Effector CD4-positive, alpha-beta T cell (primary cell): ENCODE measurements around the gene THUMPD3.
A peak's percentile ranks its signal among the peaks of the same experiment; 100 is the strongest.

Experiments used
- DNase-seq: peaks from one replicate; pipeline ENCODE4 v3.0.0-alpha.2; 2020
- total RNA-seq: gene quantifications from one replicate; lab custom pipeline; 2026; lab: John Stamatoyannopoulos, UW

The THUMPD3 gene, protein sequence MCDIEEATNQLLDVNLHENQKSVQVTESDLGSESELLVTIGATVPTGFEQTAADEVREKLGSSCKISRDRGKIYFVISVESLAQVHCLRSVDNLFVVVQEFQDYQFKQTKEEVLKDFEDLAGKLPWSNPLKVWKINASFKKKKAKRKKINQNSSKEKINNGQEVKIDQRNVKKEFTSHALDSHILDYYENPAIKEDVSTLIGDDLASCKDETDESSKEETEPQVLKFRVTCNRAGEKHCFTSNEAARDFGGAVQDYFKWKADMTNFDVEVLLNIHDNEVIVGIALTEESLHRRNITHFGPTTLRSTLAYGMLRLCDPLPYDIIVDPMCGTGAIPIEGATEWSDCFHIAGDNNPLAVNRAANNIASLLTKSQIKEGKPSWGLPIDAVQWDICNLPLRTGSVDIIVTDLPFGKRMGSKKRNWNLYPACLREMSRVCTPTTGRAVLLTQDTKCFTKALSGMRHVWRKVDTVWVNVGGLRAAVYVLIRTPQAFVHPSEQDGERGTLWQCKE
- 31.5 reads per million, percentile 57 among the genes with 10 or more reads in this experiment for total RNA-seq

DNA sequence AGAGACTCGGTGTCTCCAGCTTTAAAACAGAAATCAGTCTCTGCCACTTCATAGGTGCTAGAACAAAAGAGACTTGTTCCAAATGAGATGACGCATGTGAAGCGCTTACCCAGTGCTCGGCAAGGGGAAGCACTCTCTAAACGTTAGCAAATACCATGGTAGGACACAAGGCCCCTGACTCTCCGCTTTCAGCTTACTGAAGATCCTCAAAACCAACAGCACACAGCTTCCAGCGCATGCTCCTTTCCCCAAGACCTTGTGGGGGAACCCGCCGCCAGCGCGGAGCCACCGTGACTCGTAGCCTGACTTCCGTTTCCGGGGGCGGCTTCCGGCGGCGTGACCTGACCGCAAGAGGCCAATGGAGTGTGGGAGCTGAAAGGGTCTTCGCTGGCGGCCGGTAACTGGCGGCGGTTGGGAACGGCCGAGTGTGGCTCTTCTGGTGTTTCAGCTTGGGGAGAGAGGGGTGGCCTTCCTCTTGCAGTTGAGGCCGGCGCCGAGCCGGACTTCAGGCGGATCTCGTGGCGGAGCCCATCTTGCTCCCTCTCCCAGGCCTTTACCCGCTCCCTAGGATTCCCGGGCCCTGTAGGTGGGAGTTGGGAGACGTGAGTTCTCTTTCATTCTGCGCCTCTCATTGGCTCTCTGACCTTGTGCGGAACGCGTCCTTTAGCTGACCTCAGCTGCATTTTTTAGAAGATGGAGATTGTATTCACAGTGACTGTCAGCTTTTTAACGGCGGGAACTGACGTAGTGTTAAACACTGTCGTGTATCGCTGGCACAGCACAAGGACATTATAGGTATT lies at the start of gene THUMPD3:
TSS of gene THUMPD3 (plus strand) at position 324 of the 800 bp plus-strand sequence. CDS start 2,015 bp downstream, outside the sequence.
- DNase-seq = peak; percentile 87

- no peak for DNase-seq
Measured at GRCh38 chr3:9314796-9315195, 48.1 kb upstream of the THUMPD3 start.

GRCh38 chr3:9316881-9317361 lies 45.9 kb upstream of the THUMPD3 start:
- no peak for DNase-seq

- no peak for DNase-seq
Measured at GRCh38 chr3:9322780-9323179, 40.1 kb upstream of the THUMPD3 start.

DNA sequence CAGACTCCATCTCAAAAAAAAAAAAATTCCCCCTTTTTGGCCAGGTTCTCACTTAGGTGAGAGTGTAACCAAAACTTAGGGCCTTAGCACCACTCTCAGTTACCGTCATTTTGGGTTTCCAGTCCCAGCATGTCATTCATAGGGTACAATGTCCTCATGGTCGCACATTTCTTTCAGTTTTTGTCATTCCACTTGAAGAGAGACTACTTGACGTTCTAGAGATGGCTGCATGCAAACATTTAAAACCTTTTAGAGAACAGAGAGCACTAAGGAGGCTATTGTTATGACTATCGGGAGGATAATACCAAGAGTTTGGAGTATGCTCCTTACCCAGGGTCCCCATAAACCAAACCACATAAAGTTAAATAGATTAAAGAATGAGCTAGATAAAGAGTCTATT lies 37.9 kb upstream of the THUMPD3 start:
- DNase-seq = no peak

DNA sequence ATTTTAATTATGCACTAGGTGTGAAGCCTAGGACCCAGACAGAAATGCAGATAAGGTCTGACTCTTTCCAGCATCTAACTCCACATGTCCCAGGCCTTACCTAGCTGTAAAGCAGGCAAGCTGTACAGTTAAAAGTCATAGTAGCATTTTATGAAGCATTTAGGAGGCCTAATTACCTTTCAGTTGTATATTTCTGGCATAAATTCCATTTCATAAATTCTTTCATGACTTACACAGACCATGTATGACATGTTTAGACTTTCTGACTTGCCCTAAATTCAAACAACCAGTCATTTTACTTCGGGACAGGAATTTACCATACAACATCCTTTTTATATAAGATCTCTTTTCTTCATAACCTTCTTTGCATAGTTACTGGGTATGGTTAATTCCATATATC lies 35.3 kb upstream of the THUMPD3 start:
- DNase-seq = no peak

DNA sequence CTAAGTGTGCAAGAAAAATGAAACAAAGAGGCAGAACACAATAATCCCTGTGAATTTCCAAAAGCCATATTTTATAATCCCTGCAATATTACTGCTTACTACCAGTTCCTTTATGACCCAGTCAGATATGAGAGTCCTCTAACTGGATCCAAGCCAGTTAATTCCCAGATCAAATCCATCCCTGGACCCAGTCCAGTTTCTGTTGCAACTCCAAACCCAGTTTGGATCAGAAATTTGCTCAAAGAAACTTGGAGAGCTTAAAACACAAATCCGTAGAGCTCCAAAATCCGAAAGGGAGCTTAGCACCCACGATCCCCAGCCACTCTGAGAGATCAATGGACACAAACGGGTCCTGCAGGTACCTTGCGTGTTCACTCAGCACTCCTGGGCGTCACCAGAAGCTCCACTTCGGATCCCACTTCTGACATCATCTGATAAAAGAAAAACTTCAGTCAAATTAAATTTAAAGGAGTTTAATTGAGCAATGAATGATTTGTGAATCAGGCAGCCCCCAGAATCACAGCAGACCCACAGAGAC lies 32.6 kb upstream of the THUMPD3 start:
- no peak for DNase-seq

DNA sequence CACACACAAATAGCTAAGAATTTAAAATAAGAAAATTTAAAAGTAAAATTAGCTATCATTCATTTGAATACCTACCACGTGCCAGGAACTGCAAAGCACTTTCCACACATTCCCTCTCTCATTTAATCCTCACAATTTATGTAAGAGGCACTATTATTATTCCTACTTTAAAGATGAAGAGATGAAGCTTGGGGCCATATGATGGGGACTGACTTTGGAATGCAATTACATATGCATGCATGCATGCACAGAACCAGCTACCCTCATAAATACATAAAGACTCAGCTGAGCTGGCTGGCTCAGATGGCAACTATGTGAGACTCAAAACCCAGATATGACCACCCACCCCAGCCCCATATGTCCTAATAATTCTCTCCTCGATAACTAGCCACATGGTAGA lies 31.7 kb upstream of the THUMPD3 start:
- no peak for DNase-seq

GRCh38 chr3:9332250-9333030 lies 30.4 kb upstream of the THUMPD3 start:
- no peak for DNase-seq

DNA sequence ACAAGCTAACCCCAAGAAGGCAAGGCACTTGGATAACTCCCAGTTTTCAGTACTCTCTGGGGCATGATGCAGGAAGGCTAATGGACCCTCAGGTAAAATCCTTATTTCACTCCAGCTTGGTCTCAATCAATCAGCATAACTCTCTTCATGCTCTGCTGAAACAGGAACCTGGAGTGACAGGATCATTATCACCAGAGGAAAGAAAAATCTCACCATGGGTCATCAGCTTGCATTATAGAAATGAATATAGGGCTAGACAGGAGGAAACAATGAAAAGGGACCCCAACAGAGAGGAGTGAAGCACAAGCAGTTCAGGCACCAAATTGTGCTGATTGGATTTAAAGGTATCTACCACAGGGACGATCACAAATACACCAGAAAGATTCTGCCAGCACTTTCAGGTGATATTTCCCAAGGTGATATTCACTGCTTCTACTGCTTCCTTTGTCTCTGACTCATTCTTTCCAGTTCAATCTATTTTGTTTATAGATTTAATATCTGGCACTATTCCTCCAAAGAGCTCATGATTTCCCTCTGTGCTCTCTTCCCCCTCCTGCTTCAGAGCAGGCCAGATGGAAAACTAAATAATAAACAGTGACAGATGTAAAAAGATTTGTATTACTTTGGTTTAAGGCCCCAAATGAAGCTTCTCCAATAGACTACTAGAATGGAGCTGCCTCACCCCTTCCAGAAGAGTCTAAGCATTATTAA lies 22.9 kb upstream of the THUMPD3 start:
- DNase-seq = no peak

DNA sequence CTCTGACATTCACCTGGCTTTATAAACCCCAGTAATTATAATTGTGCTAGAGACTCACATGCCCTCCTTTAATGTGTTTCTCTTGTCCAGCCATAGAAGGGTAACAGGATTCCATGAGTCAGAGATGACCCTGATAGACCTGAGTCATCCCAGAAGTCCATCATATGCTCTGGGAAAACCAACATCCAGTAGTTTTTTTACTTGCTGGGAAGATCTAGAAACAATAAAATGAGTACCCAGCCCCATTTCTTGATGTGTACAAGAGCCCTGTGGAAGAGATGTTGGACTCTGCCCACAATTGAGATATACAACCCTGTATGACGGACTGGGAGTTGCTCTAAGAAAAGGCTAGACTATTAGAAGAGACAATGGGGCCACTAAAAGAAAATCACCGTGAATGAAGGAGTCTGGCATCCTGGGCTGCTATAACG lies 22.4 kb upstream of the THUMPD3 start:
- DNase-seq = no peak

DNA sequence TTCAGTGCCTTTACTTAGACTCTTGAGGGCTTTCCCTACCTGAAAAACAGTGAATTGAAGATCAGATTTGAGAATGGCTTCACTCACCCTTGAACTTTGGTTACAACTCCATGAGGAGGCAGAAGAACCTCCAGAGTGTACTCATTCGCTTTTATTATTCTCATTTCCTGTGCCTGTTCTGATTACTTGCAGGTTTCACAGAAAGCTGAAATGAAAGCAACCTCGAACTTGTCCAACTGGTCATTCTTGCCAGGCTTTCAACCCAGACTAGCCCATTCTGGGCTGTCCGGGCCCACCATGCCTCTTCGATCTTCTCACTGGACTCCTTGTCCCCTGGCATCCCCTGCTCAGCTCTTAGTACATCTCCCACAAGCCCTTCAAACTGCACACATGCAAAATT lies 20.2 kb upstream of the THUMPD3 start:
- no peak for DNase-seq

- no peak for DNase-seq
Measured at GRCh38 chr3:9343115-9343514, 19.7 kb upstream of the THUMPD3 start.

- no peak for DNase-seq
Measured at GRCh38 chr3:9345041-9345440, 17.8 kb upstream of the THUMPD3 start.

DNA sequence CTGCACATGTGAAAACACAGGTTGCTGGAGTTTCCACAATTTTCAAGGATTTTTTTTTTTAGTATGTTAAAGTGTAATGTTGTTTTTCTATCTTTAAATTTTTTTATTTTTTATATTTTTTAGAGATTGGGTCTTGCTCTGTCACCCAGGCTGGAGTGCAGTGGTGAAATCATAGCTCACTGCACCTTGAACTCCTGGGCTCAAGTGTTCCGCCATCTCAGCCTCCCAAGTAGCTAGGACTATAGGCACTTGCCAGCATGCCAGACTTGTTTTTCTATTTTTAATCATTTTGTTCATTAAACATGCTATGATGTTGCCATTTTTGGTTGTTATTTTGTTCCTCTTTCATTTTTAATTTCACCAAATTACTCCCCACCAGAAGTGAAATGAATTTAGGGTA lies 16.7 kb upstream of the THUMPD3 start:
- no peak for DNase-seq

GRCh38 chr3:9347081-9347480 lies 15.8 kb upstream of the THUMPD3 start:
- no peak for DNase-seq

GRCh38 chr3:9347887-9348286 lies 15.0 kb upstream of the THUMPD3 start:
- DNase-seq = no peak

DNA sequence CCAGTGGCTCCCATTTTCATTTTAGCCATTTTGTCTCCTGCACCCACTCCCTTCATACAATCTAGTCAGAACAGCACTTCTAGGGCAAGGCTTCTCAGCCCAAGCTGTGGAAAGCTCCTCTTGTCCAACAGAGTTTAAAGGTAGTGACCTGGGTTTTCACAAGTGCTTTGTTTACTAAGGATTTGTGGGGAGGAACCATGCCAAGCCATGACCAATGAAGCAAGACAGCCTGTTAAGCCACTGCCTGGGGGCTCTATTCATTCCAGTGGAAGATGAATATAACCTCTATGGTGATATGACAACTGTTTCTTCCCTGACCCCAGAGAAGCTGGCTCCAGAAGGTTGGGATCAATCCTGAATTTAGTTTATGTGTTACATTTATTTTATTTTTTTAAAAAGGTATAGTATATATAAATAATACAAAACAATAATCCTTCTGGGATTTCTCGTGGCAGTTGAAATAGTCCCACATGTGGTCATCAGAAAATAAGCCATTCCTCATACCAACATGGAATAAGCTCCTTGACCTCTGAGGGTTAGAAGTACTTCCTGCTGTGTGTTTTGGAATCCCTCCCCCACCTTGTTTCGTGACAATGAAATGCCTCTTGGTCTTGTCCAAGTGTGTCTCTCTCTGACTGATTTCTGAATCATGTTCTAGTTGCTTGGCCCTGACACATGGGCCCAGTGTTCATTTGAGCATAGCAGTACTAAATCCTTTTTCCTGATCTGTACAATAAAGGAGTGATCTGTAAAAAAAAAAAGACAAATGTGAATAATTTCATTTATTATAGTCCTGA lies 13.3 kb upstream of the THUMPD3 start:
- DNase-seq = no peak

DNA sequence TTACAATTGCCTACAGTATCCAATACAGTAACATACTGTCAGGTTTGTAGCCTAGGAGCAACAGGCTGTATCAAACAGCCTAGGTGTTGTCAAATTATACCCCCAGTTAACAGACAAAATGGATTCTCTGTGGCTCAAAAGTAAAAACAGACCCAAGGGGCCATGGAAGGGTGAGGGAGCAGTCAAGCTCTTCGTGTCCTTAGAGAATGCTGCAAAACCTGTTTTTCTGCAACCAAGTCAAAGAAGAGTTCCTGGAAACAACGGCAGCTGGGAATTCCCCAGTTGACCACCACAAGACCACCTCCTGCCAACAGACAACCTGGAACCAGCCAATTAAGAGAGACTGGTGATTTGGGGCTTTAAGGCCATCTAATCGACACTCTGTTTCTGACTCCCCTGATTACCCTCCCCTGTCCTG lies 11.1 kb upstream of the THUMPD3 start:
- DNase-seq = no peak

- DNase-seq = peak; percentile 54
Measured at GRCh38 chr3:9352917-9353752, 9.7 kb upstream of the THUMPD3 start.
